HG03575 (cell line): ENCODE measurements around the gene PLEKHG5.

Experiments
- ATAC-seq: cut with Tn5 transposase; IDR thresholded peaks from one replicate; pipeline ENCODE4 v1.9.1; 2021; ENCODE audit not compliant: unreplicated experiment, insufficient number of reproducible peaks, low FRiP score; ENCODE audit errors: extremely low read depth

Gene PLEKHG5

GRCh38 chr1:6421266-6421665 is 70.2 kb downstream of the PLEKHG5 start:
- no peak for ATAC-seq

DNA sequence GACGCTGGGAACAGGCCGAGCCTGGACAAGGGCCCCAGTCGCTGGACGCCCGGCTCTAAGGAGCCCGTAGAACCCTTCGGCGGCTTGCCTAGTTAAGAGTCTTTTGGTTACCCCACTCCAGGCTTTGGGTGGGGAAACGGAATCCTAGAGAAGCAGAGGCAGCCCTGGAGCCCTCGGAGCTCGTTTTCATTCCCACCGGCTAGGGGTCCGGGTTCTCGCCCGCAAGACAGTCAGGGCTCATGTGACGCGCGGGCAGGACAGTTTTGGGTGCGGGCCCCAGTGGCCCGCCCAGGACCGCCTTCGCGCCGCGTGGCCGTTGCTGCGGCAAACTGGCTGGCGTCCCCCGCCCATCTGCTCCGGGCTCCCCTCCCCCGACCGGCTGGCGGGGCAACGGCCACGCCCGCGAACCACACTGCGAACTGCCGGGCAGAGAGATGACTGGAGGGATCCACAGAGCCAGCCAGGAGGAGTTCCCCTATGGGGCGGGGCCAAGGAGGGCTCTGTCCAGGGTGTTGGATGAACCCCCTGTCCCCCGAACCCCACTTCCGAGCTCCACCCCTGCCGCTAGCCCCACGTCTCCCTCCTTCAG is 70.9 kb downstream of the PLEKHG5 start:
- no peak for ATAC-seq

DNA sequence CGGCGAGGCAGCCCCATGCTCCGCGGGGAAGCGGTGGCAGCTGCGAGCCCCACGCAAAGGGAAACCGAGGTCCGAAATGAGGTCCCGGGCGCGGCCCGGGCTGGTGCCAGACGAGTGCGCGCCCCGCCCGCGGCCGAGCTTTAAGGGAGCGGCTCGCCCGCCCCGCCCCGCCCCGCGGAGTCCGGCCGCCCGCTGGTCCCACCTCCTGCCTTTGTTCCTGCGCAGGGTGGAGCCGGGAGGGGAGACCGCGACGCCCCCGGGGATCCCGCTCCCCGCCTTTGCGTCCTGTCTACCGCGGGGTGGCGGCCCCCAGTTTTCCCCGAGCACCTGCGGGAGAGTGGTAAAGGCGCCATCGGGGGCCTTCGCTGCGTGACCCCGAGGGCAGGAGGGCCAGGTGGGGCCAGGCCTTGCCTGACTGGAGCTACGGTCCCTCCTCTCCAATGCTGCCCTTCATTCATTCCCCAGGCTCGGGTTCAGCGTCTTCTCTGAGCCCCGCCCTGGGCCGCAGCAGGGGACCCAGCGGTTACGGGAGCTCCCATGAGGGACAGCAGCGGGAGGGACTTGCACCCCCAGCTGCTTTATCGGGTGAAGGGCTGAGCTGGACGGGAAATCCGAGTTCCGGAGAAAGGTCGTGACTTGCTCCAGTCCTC is 71.5 kb downstream of the PLEKHG5 start, which contains the start of gene HES2:
Gene HES2, minus strand, starts transcription at position 116 of the 650 bp plus-strand sequence. Its CDS starts 99 bp downstream, at position 17.
- no peak for ATAC-seq

GRCh38 chr1:6419397-6419803 is 72.1 kb downstream of the PLEKHG5 start:
- ATAC-seq = no peak

DNA sequence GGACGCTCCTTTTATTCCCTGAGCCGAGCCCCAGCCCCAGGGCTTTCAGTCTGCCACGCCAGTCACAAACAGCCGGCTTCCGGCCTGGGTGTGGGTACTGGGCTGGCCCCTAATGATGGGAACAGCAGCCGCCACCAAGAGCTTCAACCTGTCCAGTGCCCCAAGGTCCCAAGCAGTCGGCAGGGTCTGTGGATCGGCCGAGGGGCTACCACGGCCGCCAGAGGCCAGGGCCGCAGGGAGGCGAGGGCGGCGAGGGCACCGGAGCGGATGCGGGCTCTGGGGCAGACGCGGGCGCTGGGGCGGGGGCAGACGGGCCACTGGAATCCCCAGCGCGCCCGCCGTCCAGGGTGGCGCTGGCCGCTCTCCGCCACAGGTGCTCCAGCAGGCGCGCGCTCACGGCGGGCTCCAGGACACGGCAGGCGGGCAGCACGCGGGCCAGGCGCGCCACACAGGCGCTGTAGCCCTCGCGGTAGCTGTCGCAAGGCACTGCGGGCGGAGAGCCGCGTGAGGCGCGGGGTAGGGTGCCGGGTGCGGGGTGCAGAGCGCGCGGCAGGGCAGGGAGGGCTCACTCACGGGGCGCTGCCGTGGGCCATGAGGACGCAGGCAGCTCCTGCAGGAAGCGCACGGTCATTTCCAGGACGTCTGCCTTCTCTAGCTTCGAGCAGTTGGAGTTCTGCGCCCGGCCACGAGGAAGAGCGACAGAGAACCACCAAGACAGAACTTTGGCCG is 72.6 kb downstream of the PLEKHG5 start:
- ATAC-seq = no peak

DNA sequence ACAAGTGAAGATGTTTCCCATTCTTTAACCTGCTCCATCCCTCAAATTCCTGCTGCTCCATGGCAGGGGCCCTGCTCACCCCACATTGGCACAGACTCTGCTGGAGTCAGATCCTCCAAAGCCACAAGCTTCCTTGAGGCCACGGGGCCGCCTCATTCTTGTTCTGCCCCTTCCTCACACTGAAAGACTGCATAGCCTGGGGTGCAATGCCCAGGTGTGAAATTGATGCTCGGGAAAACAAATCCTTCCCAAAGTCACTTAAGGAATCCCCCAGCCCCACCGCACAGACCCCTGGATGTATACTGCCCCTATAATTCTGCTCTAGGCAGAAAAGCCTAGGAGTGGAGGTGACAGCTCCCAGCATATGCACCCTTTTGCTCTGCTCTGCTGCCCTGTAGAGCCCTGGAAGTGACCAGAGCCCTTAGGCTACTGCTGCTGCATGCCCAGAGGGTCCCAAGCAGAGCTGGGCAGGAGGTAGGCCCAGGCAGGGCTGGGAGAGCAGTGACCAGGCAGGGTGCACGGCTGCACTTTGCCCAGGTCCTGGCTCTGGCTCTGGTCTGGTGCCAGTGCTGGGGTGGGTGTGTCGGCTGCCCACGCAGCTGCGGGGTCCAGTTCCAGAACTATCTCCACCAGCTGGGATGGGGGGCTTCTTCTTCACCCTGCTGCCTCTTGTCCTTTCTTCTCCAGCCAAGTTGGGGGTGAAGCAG is 73.4 kb downstream of the PLEKHG5 start:
- no peak for ATAC-seq
